GM03348 (cell line): ENCODE measurements around the gene YBX3.

Source experiments
- DNase-seq: peaks from one replicate; pipeline ENCODE4 v3.0.0; 2012; ENCODE audit warnings: low spot score

Gene YBX3

GRCh38 chr12:10721651-10722501, 1.2 kb downstream of the YBX3 start:
- peak; percentile 87 for DNase-seq

GRCh38 chr12:10720974-10721650, 2.0 kb downstream of the YBX3 start:
- DNase-seq, result no peak

GRCh38 chr12:10719482-10719881, 3.6 kb downstream of the YBX3 start:
- no peak for DNase-seq

- no peak for DNase-seq
These were observed 4.8 kb downstream of the YBX3 start for GRCh38 chr12:10718279-10718821.

GRCh38 chr12:10717410-10717809, 5.7 kb downstream of the YBX3 start:
- no peak for DNase-seq

GRCh38 chr12:10716704-10717315, 6.3 kb downstream of the YBX3 start:
- DNase-seq, result peak; percentile 86

GRCh38 chr12:10716277-10716676, 6.8 kb downstream of the YBX3 start:
- DNase-seq, result no peak

GRCh38 chr12:10715491-10715890, 7.6 kb downstream of the YBX3 start:
- DNase-seq, result no peak

GRCh38 chr12:10709808-10710207, 13.3 kb downstream of the YBX3 start:
- no peak for DNase-seq

GRCh38 chr12:10708862-10709261, 14.3 kb downstream of the YBX3 start:
- DNase-seq, result no peak

- DNase-seq, result peak; percentile 50
These were observed 17.5 kb downstream of the YBX3 start for GRCh38 chr12:10705655-10706054.

- DNase-seq, result no peak
These were observed 21.3 kb downstream of the YBX3 start for GRCh38 chr12:10701843-10702242.

- no peak for DNase-seq
These were observed 21.9 kb downstream of the YBX3 start for GRCh38 chr12:10701131-10701681.

- DNase-seq, result no peak
These were observed 22.5 kb downstream of the YBX3 start for GRCh38 chr12:10700581-10700980.

GRCh38 chr12:10697862-10698261, 25.3 kb downstream of the YBX3 start:
- DNase-seq, result no peak

- DNase-seq, result no peak
These were observed 26.0 kb downstream of the YBX3 start for GRCh38 chr12:10697156-10697555.

- DNase-seq, result no peak
These were observed 32.2 kb downstream of the YBX3 start for GRCh38 chr12:10690906-10691305.

- DNase-seq, result no peak
These were observed 34.0 kb downstream of the YBX3 start for GRCh38 chr12:10689146-10689545.

GRCh38 chr12:10688042-10688441, 35.1 kb downstream of the YBX3 start:
- DNase-seq, result no peak

GRCh38 chr12:10673659-10674384, 49.3 kb downstream of the YBX3 start, which contains the start of gene STYK1:
TSS of gene STYK1 (minus strand) at chr12:10674052. CDS start at chr12:10634618, 39,434 bp downstream.
- DNase-seq, result peak; percentile 74

- DNase-seq, result no peak
These were observed 50.8 kb downstream of the YBX3 start for GRCh38 chr12:10672231-10672868.
